NOMO-1 (cell line): ENCODE measurements around the gene MYL9.
A peak's percentile ranks its signal among the peaks of the same experiment; 100 is the strongest.
"Not testable (repeated sequence)": the region's sequence is repeated elsewhere in the genome, so short reads cannot be mapped to it uniquely, and the experiment has no call there.

Experiments
- DNase-seq, 2 experiments: peaks; one replicate each; lab custom pipeline; 2025; ENCODE audit not compliant: unreplicated experiment in 2 of 2; lab: John Stamatoyannopoulos, UW

The MYL9 gene

DNA sequence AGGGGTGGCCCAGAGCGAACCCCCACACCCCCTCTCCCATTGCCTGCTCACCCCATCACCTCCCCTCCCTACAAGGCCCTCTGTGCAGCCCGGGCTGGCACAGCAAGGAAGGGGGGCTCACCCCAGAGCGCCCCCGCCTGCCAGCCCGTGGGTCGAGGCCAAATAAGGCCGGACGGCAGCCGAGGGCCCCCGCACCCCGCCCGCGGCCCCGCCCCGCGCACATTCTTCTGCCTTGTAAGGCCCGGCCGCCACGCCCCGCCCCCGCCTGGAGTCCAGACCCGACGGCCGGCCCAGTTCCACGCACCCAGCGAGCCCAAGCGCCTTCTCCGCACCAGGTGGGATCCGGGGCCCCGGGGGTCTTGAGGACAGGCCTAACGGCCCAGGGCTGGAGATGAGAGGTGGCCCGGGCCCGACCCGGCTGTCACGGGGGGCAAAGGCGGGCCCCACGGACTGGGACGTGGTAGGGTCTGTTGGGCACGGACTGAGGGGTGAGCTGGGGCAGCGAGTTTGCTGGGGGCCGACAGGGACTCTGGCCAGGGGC, at the start of gene MYL9:
Gene MYL9, plus strand, starts transcription at position 293 of the 541 bp plus-strand sequence. CDS start 3,366 bp downstream, outside the sequence.
- no peak for DNase-seq

DNA sequence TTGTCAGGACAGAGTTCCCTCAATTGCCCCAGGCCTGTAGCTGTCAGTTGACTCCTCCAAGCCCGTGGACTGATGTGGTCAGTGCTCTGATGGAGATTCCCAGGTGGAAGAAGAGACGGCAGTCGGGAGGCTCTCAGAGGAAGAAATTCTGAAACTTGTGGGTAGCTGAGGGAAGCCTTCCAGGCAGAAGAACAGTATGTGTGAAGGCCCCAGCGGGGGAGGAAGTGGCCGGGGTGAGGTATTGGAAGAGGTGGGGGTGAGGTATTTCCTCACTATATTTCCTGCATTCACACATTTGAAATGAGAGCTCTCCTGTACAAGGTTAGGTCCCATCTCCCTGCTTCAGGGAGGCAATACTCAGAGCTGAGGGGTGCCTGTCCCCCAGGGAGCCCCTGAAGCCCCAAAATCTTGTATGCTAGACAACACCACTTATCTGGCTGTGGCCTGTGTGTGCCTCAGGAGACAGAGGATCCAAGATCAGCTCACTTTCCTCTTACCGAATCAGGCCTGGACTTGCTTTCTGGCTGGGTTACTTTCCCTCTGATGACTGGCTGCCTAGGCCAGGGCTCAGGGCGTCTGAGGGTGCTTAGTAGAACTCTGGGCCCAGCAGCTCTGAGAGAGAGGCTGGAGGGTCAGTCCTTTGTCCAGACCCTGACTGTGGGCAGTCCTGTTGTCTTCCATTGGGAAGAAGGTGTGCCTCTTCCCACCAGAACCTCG, 49.3 kb upstream of the MYL9 start:
- peak; percentile 59 to 60 for DNase-seq

DNA sequence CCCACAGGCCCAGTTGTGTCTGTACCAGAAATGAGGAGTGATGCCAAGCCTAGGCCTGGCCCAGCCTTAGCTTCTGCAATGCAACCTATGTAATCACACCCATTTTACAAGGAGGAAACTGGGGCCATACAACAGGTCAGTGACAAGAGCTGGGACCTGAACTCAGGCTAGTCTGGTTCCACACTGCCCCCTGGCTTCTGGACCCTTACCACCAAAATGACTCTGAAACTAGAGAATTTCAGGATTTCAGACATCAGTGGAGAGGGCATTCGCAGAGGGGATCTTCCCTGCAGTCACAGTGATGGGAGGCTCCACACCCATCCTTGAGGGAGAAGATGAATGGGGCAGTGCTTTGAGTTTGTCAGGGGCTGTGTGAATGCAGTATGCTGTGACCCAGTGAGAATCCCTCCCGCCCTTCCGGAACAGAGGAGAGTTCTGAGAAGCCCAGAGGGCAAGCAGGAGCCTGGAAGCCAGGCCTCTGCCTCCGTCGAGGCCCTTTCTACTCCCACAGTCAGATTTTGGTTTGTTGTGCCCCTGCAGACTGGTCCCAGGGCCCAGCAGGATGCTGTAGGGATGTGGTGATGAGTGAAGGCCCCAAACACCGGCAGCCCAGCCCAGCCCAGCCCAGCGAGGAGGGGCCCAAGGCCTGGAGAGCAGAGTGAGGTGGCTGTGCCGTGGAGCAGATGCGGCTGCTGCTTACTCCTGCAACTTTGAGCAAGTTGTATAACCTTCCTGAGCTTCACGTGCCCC, 48.1 kb upstream of the MYL9 start:
- no peak for DNase-seq

DNA sequence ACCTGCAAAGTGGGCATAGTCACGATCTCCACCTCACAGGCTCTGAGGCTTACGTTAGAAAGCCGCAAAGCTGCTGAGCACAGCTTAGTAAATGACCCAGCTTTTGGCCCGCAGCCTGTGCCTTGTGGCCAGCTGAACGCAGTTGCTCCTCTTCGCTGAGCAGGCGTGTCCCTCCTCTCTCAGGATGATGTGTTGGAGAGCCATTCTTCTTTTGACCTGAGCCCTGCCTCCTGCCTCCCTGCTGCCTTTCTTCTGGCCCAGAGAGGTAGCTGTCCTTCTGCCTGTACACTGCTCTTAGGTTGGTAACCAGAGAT, 47.6 kb upstream of the MYL9 start:
- no peak for DNase-seq

DNA sequence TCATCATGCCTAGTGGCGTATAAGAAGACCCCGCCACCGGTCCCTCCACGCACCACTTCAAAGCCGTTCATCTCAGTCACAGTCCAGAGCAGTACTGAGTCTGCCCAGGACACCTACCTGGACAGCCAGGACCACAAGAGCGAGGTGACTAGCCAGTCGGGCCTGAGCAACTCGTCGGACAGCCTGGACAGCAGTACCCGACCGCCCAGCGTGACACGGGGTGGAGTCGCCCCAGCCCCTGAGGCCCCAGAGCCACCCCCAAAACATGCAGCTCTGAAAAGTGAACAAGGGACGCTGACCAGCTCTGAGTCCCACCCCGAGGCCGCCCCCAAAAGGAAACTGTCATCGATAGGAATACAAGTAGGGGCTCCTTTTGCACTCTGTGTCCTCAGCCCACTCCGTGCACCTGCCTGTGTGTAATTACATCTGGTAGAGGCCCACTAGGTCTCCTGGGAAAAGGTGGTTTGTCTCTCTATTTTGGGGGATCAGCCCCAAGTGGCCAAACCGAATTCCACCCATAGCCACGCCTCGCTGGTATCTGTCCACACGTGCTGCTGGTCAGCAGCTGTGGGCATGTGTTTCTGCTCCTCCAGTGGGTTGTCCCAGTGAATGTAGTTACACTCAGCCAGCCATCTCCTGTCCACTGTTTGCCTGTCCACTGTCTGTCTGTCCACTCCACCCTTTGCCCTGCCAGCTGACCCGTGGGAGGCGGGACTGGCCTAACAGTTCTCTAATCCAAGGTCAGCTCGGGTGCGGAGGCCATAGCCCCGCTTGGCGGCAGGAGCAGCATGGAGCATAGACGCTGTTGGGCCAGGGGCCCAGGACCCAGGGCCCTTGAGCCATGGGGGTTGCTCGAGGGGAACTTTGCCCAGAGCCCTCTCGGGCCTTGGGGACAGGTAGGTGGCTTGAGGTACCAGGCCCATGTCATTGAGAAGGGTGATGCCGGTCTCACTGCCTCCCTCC, 44.3 kb upstream of the MYL9 start:
- DNase-seq, result no peak

DNA sequence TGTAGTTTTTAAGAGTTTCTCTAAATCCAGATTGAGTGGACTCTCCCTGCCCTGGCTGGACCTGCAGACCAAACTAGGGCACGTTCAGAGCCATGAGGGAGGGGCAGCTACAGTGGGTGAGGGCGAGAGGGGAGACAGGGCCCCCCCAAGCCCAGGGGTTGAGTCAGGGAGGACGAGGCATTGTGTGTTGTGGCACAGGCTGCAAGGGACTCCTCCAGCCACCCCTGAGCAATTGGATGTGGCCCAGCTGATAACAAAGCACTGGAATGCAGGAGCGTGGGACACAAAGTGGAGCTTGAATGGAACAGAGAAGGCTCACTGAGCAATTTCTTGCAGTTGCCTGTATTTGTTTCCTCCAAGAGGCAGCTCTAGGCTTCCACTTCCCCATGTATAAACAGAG, 43.5 kb upstream of the MYL9 start:
- no peak for DNase-seq

DNA sequence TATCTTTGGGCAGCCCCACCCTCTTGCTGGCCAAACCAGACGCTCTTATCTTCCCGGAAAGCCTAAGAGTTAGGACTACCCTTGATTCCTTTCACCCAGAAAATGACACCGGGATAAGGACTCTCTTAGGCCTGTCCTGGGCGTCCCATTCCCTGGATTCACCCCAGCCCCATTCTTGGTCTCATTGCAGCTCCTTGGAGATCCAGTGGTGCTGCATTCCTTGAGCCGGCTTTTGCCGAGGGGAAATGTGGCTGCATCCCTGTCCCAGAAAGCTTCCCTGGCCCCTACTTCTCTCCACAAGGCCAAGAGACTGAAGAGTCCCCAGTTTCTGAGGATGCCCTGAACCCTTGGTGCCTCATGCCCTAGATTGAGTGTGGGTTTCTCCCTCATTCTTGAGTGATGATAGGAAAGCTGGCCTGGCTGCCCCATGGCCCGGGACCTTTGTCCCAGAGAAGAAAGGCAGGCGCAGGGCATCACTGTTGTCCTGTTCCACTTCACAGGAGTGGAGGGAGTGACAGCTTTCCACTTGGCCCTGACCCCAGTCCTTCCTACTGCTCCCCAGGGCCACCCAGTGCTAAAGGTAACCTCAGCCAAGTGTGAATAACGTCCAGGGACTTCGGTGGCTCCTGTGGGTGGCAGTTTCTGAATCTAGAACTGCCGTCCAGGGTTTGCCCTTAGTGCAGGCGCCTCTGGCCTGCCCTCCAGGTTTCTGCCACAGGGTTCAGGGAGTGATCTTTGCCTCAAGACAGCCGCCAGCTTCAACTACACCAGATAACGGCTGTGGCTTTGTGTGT, 42.7 kb upstream of the MYL9 start:
- no peak for DNase-seq

DNA sequence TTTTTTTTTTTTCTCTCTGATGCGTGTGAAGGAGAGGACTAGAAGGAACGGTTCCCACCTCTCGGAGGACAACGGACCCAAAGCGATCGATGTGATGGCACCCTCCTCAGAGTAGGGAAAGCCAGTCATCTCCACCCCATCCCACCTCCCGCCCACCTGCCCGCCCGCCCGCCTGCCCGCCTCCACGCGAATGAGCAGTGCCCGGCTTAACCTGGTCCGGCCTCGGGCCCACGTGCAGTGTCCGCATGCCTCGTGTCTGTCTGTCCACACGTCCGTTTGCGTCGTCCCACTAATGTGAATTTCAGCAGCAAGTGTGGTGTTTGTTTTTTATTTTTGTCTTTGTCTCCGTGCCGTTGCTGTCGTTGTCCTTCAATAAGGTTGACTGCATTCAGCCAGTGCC, 42.1 kb upstream of the MYL9 start:
- no peak for DNase-seq

DNA sequence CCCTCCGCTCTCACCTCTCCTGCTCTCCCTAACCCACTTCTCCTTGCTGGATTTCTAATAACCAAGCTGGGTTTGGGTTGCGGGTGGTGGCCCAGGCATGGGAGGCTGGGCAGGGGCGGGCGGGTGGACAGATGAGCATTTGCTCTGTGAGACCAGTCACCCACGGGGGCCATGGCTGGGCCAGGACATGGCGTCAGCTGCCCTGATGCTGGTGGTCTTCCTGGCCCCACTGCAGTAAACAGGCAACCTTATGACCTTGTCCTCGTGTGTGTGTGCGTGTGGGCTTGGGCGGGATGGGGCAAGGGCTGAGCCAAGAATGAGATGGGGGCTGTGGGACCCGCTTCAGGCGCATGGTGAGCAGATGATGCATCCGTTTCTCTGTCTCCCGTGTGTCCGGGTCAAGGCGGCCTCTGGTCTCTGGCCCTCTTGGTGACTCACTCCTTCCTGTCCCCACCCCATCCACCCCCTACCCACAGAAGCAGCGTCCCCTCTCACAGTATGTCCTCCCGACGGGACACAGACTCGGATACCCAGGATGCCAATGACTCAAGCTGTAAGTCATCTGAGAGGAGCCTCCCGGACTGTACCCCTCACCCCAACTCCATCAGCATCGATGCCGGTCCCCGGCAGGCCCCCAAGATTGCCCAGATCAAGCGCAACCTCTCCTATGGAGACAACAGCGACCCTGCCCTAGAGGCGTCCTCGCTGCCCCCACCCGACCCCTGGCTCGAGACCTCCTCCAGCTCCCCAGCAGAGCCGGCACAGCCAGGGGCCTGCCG, 41.4 kb upstream of the MYL9 start:
- no peak for DNase-seq

DNA sequence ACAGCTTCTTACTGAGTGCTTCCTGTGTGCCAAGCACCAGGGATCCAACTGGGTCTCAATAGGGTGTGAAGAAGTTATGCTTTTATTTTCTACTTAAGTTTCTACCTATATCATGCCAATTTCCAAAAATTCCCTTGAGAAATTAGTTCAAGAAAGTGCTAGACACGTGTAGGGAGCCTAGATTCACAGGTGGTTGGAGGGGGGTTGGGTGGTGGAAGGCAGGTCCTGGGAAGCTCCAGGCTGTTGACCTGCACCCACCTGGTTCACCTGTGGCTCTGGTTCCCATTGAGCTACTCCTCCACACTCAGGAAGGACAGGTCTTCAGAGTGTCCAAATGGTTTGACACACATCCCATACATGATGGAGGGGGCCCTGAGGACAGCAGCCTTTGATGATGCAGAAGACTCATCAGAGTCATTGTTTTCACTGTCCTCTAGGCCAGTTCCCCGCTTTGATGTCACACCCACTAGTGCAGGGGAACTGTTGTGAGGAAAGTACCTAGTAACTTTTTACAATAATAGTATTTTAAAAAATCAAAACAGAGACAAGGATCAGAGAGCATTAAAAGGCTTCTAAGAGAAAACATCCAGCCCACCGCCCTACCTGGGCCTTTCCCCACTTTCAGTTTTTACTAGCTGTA, 39.8 kb upstream of the MYL9 start:
- no peak for DNase-seq

DNA sequence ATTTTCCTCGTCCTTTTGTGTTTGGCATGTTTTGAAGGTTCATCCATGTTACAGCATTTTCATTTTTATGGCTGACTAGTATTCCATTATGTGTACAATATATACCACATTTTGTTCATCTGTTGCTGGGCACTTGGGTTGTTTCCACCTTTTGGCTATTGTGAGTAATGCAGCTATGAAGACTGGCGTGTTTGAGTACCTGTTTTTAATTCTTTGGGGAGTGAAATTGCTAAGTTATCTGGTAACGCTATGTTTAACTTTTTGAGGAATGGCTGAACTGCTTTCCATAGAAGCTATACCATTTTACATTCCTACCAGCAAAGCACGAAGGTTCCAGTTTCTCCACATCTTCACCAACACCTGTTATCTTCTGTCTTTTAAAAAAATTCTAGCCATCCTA, 37.0 kb upstream of the MYL9 start:
- no peak for DNase-seq

DNA sequence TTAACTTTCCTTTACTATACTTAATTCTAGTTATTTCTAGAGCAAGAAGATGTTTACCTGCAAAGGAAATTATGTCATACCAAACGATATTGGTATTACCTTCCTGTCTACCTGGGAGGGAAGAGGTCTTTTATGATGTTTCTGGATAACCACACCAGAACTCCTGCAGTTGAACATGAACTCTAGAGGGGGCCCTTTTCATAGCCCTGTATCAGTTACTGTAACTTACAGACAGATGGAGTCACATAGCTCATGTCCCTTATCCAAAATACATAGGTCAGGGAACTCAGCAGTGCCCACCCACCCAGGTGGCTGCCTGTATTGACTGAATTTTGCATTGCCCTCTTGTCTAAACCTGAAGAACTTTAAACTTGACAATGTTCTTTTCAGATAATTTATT, 35.1 kb upstream of the MYL9 start:
- peak in 1 of 2 experiments; percentile 5 for DNase-seq

DNA sequence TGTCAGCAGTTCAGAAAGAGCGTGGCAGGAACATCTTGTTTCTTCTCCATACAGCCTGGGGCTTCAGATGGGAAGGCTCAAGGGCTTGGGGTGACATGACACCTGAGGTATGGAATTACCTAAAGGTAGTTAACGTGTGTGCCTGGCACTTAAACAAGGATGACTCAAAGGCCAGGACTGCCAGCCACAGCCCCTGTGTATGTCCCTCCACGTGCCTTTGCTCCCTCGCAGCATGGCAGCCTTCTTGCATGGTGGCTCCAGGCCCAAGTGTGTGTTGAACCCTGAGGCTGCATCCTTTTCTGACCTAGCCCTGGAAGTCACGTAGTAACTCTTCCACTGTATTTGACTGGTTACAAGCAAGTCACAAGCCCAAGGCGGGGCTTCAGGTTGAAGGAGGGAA, 33.6 kb upstream of the MYL9 start:
- DNase-seq, result no peak

DNA sequence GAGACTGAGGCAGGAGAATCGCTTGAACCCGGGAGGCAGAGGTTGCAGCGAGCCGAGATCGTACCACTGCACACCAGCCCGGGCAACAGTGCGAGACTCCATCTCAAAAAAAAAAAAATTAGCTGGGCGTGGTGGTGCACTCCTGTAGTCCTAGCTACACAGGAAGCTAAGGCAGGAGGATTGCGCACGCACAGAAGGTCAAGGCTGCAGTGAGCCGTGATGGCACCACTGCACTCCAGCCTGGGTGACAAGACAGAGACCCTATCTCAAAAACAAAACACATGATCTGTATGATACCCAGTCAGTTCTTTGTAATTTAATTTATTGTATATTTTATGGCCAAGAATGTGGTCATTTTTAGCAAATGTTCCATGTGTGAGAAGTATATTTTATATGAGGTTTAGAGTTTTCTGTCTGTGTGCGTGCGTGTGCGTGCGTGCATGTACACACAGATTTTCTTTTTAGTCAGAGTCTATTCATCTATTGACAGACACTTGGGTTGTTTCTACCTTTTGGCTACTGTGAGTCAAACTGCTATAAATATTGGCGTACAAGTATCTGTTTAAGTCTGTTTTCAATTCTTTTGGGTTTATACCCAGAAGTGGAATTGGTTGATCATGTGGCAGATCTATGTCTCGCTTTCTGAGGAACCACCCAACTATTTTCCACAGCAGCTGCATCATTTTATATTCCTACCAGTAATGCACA, 22.2 kb upstream of the MYL9 start:
- no peak for DNase-seq

DNA sequence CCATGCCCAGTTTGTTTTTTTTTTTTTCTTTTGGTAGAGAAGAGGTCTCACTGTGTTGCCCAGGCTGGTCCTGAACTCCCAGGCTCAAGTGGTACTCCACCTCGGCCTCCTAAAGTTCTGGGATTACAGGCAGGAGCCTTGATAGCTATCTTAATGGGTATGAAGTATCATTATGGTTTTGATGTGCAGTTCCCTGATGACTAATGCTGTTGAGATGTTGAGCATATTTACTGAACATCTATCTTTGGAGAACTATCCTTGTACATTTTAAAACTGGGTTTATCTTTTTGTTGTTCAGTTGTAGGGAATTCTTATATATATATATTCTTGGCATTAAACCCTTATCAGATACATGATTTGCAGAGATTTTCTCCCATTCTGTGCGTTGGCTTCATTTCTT, 21.4 kb upstream of the MYL9 start:
- DNase-seq, result no peak

DNA sequence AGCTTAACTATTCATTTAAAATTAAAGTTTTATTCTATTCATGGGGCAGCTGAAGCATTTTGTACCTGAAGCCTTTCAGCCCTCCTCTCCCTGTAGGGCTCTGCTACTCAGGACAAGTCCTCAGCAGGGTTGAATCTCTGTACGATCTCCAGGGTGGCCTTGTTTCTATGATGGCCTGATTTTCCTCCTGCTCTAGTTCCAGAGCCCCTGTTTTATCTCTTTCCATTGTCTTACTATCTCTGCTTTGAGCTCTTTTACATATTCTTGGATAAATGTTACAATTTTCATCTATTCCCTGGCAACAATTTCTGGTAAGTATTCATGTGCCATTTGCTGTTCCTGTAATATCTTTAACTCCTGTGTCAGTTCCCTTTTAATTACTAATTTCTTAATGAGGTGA, 19.8 kb upstream of the MYL9 start:
- DNase-seq, result no peak

DNA sequence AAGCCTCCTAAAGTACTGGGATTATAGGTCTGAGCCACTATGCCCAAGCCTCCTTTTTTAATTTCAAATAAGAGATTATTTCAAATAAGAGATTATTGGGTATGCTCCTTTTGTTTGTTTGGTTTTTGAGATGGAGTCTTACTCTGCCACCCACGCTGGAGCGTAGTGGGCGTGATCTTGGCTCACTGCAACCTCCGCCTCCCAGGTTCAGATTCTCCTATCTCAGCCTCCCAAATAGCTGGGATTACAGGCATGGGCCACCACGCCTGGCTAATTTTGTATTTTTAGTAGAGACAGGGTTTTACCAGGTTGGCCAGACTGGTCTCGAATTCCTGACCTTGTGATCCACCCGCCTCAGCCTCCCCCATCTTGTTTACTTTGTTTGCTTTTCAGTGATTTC, 18.9 kb upstream of the MYL9 start:
- not testable (repeated sequence) for DNase-seq

DNA sequence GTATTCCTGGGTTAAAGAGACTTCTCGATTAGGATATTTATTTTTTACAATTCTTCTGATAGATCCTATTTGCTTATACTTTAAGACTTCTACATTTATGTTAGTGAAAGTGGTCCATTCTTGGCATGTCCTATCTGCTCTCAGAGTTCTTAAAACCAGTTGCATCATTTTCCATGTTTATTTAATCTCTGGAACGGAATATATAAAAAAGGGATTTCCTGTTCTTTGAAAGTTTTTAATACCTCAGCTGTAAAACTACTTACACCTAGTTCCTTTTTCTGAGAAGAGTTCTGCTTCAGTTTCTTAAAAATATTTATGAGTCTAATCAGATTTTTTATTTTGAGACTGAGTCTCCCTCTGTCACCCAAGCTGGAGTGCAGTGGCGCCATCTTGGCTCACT, 18.0 kb upstream of the MYL9 start:
- no peak for DNase-seq
